HuH-7.5 (cell line): ENCODE measurements around the gene CRAT.

Experiments used
- DNase-seq: peaks from one replicate; pipeline ENCODE4 v3.0.0; 2011; ENCODE audit warnings: low spot score

CRAT gene

GRCh38 chr9:129109952-129110739 lies 447 bp downstream of the CRAT start:
- peak; percentile 70 for DNase-seq

GRCh38 chr9:129109537-129109903 lies 1.1 kb downstream of the CRAT start:
- peak; percentile 81 for DNase-seq

GRCh38 chr9:129108805-129109536 lies 1.6 kb downstream of the CRAT start:
- no peak for DNase-seq

GRCh38 chr9:129108083-129108804 lies 2.3 kb downstream of the CRAT start:
- no peak for DNase-seq

- no peak for DNase-seq
Observed at GRCh38 chr9:129107651-129108050, 2.9 kb downstream of the CRAT start.

GRCh38 chr9:129105857-129106694 lies 4.5 kb downstream of the CRAT start:
- no peak for DNase-seq

GRCh38 chr9:129104051-129104450 lies 6.5 kb downstream of the CRAT start:
- no peak for DNase-seq

GRCh38 chr9:129103595-129103965 lies 7.0 kb downstream of the CRAT start:
- no peak for DNase-seq

- DNase-seq, result peak; percentile 84
Observed at GRCh38 chr9:129102791-129103594, 7.6 kb downstream of the CRAT start.

GRCh38 chr9:129102095-129102525 lies 8.5 kb downstream of the CRAT start:
- no peak for DNase-seq

GRCh38 chr9:129101279-129101678 lies 9.3 kb downstream of the CRAT start:
- DNase-seq, result no peak

GRCh38 chr9:129100383-129101169 lies 10.0 kb downstream of the CRAT start:
- DNase-seq, result no peak

GRCh38 chr9:129098328-129098727 lies 12.3 kb downstream of the CRAT start:
- DNase-seq, result no peak

- no peak for DNase-seq
Observed at GRCh38 chr9:129097671-129098306, 12.8 kb downstream of the CRAT start.

- no peak for DNase-seq
Observed at GRCh38 chr9:129095908-129096307, 14.7 kb downstream of the CRAT start.

- DNase-seq, result no peak
Observed at GRCh38 chr9:129095170-129095667, 15.4 kb downstream of the CRAT start.

- DNase-seq, result no peak
Observed at GRCh38 chr9:129094387-129095169, 16.0 kb downstream of the CRAT start.

- no peak for DNase-seq
Observed at GRCh38 chr9:129093602-129094386, 16.8 kb downstream of the CRAT start.
